ENCODE results near the gene LYZL4. TPM values are rescaled to one million over a fixed set of nuclear protein-coding genes. Genes with fewer than 3 reads are reported as not detected.

The LYZL4 gene
- total and polyA plus RNA-seq, 12 donors, result not detected

- ATAC-seq (no peak), DNase-seq (no peak)
- H3K4me1 ChIP-seq, result peaks cover 0 to 8% (median 0%) of the 10 kb centered on the region in 9 donors
- TF ChIP-seq CTCF (IDR thresholded peaks at IDR 0.05), result no peak
- no peaks in the 10 kb centered on the region for H3K9me3 ChIP-seq
- H3K27ac ChIP-seq, result no peak overlapping the region
- 94 to 95% methylated on average over 7 of the region's 7 CpGs for whole genome bisulfite sequencing, 2 donors
- H3K36me3 ChIP-seq, result no peaks in the 10 kb centered on the region
- intact Hi-C loops (cut with DNase I), result loop anchor here in 1 of 10 donors (10.0 kb wide), 1 partner anchor 151 kb away; no protein-coding TSS in a partner anchor
- no peak overlapping the region for H3K4me3 ChIP-seq
- peaks cover 0 to 5% (median 0%) of the 10 kb centered on the region in 7 donors for H3K27me3 ChIP-seq
Measured at GRCh38 chr3:42425736-42426407, 15.5 kb upstream of the LYZL4 start.

DNA sequence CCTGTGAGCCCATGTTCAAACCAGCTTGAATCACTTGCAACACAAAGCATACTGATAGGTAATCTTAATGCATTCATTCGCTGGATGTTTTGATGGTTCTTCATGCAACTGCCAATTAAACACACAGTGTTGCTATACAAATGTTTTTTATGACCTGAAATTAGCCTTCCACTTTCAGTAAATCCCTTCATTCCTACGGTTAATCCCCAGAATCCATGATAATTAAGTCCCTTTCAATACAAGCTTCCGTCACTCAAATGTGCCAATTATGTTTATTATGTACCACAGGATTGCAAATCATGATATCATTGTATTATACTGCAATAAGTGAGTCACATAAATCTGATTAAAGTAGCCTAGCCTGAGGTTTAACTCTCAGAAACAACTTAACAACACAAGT lies 14.5 kb upstream of the LYZL4 start:
- DNase-seq (no peak), ATAC-seq (no peak)
- Histone ChIP-seq H3K9me3 (no peaks in the 10 kb centered on the region), H3K36me3 (no peaks in the 10 kb centered on the region), H3K4me3 (no peak overlapping the region), H3K4me1 (no peaks in the 10 kb centered on the region), H3K27me3 (peaks cover 0 to 5% (median 0%) of the 10 kb centered on the region in 7 donors), H3K27ac (no peak overlapping the region)
- TF ChIP-seq CTCF (IDR thresholded peaks at IDR 0.05), result no peak
- WGBS, 2 donors, result 87 to 89% methylated on average over 3 of the region's 3 CpGs
- intact Hi-C loops (cut with DNase I), result loop anchor here in 1 of 10 donors (10.0 kb wide), 1 partner anchor 150 kb away; no protein-coding TSS in a partner anchor

DNA sequence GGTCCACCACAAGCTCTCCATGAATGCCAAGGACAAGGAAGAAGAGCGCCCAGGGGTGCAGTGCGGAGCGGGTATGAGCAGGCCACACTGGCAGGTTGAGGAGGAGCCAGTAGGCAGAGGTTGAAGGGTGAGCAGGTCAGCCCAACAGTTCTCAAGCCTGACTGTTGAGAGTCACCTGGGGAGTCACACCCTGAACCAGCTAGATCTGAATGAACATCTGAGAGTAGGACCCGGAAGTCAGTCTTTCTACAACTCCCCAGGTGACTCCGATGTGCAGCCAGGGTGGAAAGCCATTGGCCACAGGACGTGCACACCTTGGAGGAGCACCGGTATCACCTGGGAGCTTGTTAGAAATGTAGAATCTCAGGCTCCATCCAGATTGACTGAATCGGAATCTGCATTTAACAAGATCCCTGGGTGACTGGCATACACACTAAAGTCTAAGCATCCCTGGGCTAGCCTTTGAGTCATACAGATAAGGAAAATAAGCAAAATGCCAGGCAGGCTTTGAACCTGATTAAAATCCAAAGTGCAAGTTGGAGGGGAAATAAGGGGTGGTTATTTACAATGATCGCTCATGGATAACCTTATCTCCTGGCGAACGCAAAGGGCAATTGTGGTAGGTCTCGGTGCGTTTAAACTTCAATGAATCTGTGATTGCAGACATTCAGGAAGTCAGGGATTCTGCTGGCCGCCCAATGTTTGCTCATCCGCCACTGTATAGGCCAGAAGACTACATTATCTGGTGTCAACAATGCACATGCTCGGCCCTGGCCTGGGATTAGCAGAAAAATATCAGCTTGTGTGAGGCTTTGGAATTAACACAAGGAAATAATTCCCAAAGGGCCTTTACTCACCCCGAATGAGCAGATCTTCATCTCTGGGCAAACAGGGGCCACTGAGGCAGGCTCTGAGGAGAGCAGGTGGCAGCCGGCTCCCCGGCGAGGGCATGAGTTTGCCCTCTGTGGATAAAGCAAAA lies 11.7 kb upstream of the LYZL4 start:
- intact Hi-C loops (cut with DNase I), result loop anchor here in 1 of 10 donors (10.0 kb wide), 1 partner anchor 147 kb away; no protein-coding TSS in a partner anchor
- Histone ChIP-seq H3K4me1 (peaks cover 0 to 5% (median 0%) of the 10 kb centered on the region in 9 donors), H3K27ac (no peak overlapping the region), H3K9me3 (no peaks in the 10 kb centered on the region), H3K36me3 (no peaks in the 10 kb centered on the region), H3K4me3 (no peak overlapping the region), H3K27me3 (peaks cover 0 to 7% (median 0%) of the 10 kb centered on the region in 7 donors)
- no peak for ATAC-seq
- 87 to 92% methylated on average over 20 of the region's 20 CpGs for WGBS, 2 donors
- TF ChIP-seq CTCF (IDR thresholded peaks at IDR 0.05), result no peak
- no peak for DNase-seq

DNA sequence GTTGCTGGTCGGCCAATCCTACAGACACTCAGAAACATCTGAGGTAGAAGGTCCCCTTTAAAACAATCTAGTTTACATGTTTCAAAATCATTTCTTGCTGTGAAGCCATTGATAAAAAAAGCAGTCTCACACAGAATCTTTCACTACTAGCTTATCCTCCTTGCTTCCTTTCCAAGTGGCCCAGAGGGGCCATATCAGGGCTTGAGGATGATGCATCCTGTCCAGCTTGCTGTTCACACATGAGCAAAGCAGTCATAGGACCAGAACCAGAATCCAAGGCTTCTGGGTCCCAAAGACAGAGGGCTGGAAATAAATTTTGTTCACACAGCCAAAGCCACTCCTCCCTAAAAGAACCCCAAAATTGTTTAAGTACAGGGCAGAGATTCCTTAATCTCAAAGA lies 9.2 kb upstream of the LYZL4 start:
- no peak for TF ChIP-seq CTCF (IDR thresholded peaks at IDR 0.05)
- DNase-seq, result no peak
- no peak overlapping the region for H3K4me3 ChIP-seq
- H3K36me3 ChIP-seq, result no peaks in the 10 kb centered on the region
- H3K9me3 ChIP-seq, result no peaks in the 10 kb centered on the region
- intact Hi-C loops (cut with DNase I), result no loop called here
- no peak overlapping the region for H3K27ac ChIP-seq
- ATAC-seq, result peak in 4 of 8 donors; percentile 50 to 92 (median 64)
- peaks cover 0 to 7% (median 0%) of the 10 kb centered on the region in 7 donors for H3K27me3 ChIP-seq
- WGBS, 2 donors, result 65 to 75% methylated on average over 1 of the region's 1 CpG
- H3K4me1 ChIP-seq, result peaks cover 0 to 5% (median 0%) of the 10 kb centered on the region in 9 donors
